Gastrocnemius medialis (tissue), 4 donors: ENCODE measurements around the gene RPRD1B.

Experiments
- CTCF ChIP-seq, 5 experiments: fragments of 450-650 bp in 3 of 5; fragments of 200-600 bp in 2 of 5; sonication (generic) in 2 of 5; IDR thresholded peaks in 4 of 5; conservative IDR thresholded peaks in 1 of 5; 1 replicate in 4 of 5; 2 replicates in 1 of 5; pipeline ENCODE4 v1.5.1; 2016 to 2019; ENCODE audit warnings: antibody characterized with exemption in 5 of 5, mild to moderate bottlenecking in 3 of 5, moderate library complexity in 3 of 5
- POLR2A ChIP-seq, 2 donors: fragments of 450-650 bp; IDR thresholded peaks; one replicate each; pipeline ENCODE4 v1.6.1; 2017; ENCODE audit warnings: antibody characterized with exemption in 2 of 2, mild to moderate bottlenecking in 2 of 2, moderate library complexity in 2 of 2

DNA sequence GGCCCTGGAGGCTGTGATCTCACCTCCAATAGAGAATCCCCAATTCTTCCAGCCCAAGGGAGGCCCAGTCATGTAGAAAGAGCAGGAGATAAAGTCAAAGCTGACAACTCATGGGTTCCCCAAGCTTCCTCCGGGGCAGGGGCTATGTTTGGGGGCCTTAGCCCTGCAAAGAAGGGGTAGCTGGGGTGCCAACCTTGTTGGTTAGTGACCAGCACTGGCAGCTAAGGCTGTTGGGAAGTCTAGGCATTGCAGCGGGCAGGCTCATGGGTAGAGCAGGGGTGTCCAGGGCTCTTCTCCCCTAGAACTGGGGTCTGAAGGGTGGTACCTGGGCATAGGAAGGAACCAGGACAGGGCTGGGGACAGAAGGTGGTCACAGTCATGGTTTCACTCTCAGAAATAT, 95.1 kb downstream of the RPRD1B start:
- TF ChIP-seq CTCF (IDR thresholded peaks at IDR 0.05 in 4 of 5, conservative IDR thresholded peaks at IDR 0.05 in 1 of 5) (no peak), POLR2A (IDR thresholded peaks at IDR 0.05) (no peak)
